GM18499 (cell line): ENCODE results near the gene SH3BGRL2.
"Not testable (repeated sequence)": the region's sequence is repeated elsewhere in the genome, so short reads cannot be mapped to it uniquely, and the experiment has no call there.

ENCODE experiments used
- ATAC-seq: cut with Tn5 transposase; IDR thresholded peaks from one replicate; pipeline ENCODE4 v1.9.1; 2021; ENCODE audit warnings: moderate number of reproducible peaks; ENCODE audit not compliant: insufficient read depth, unreplicated experiment

The SH3BGRL2 gene

GRCh38 chr6:79731471-79731870, 100.3 kb downstream of the SH3BGRL2 start:
- ATAC-seq: no peak

- ATAC-seq: no peak
Observed at GRCh38 chr6:79733388-79733787, 102.3 kb downstream of the SH3BGRL2 start.

GRCh38 chr6:79734374-79734773, 103.2 kb downstream of the SH3BGRL2 start:
- ATAC-seq: no peak

GRCh38 chr6:79735183-79735582, 104.1 kb downstream of the SH3BGRL2 start:
- no peak for ATAC-seq

- no peak for ATAC-seq
Observed at GRCh38 chr6:79737172-79737571, 106.0 kb downstream of the SH3BGRL2 start.

GRCh38 chr6:79742030-79742429, 110.9 kb downstream of the SH3BGRL2 start:
- ATAC-seq: no peak

GRCh38 chr6:79745282-79745681, 114.2 kb downstream of the SH3BGRL2 start:
- ATAC-seq: not testable (repeated sequence)

- not testable (repeated sequence) for ATAC-seq
Observed at GRCh38 chr6:79746325-79746724, 115.2 kb downstream of the SH3BGRL2 start.

- ATAC-seq: no peak
Observed at GRCh38 chr6:79750806-79751205, 119.7 kb downstream of the SH3BGRL2 start.
